Measurements from ENCODE around the gene PACS2.

PACS2 gene

GRCh38 chr14:105417690-105418121 is 103.2 kb downstream of the PACS2 start:
- POLR2A ChIA-PET = no interaction called here
- no peak overlapping the region for H3K4me3 ChIP-seq (ENCODE audit: low read depth, low read length)
- DNase-seq (ENCODE audit: low read depth, low spot score) = no peak
- CTCF ChIA-PET = interaction anchor here (1.8 to 1.9 kb wide), 2 partner anchors 63 to 72 kb away, joined by 6 to 7 read pairs; no protein-coding TSS in a partner anchor
- TF ChIP-seq CTCF (IDR thresholded peaks at IDR 0.05; ENCODE audit: insufficient read depth, low read length, missing control alignments) = no peak

GRCh38 chr14:105418269-105419194 is 104.0 kb downstream of the PACS2 start:
- peak overlapping the region; percentile 72 for H3K4me3 ChIP-seq (ENCODE audit: low read depth, low read length)
- CTCF ChIA-PET = interaction anchor here (1.8 to 1.9 kb wide), 2 partner anchors 62 to 71 kb away, joined by 6 to 7 read pairs; no protein-coding TSS in a partner anchor
- POLR2A ChIA-PET = no interaction called here
- DNase-seq (ENCODE audit: low read depth, low spot score) = no peak
- TF ChIP-seq CTCF (IDR thresholded peaks at IDR 0.05; ENCODE audit: insufficient read depth, low read length, missing control alignments) = no peak

- H3K4me3 ChIP-seq (ENCODE audit: low read depth, low read length) = peak within 1 kb of the TSS; percentile 72
- ChIA-PET POLR2A (no interaction called here), CTCF (interaction anchor here (1.8 kb wide), 1 partner anchor 61 kb away, joined by 6 read pairs; no protein-coding TSS in a partner anchor)
- TF ChIP-seq CTCF (IDR thresholded peaks at IDR 0.05; ENCODE audit: insufficient read depth, low read length, missing control alignments) = no peak
- DNase-seq (ENCODE audit: low read depth, low spot score) = no peak
Measured at GRCh38 chr14:105419195-105420091, 104.9 kb downstream of the PACS2 start, which contains the start of gene MTA1. Gene MTA1 (plus strand): TSS chr14:105419827. CDS start chr14:105420036, 209 bp downstream.

GRCh38 chr14:105420101-105420973 is 105.8 kb downstream of the PACS2 start:
- POLR2A ChIA-PET = no interaction called here
- DNase-seq (ENCODE audit: low read depth, low spot score) = no peak
- CTCF ChIA-PET = interaction anchor here (0.5 to 1.5 kb wide), 2 partner anchors 59 to 69 kb away, joined by 3 to 6 read pairs; no protein-coding TSS in a partner anchor
- H3K4me3 ChIP-seq (ENCODE audit: low read depth, low read length) = peak overlapping the region; percentile 72
- no peak for TF ChIP-seq CTCF (IDR thresholded peaks at IDR 0.05; ENCODE audit: insufficient read depth, low read length, missing control alignments)

GRCh38 chr14:105420974-105421674 is 106.6 kb downstream of the PACS2 start:
- DNase-seq (ENCODE audit: low read depth, low spot score) = no peak
- ChIA-PET POLR2A (interaction anchor here (0.6 kb wide), 1 partner anchor 18 kb away, joined by 3 read pairs; no protein-coding TSS in a partner anchor), CTCF (interaction anchor here (1.5 kb wide), 1 partner anchor 69 kb away, joined by 6 read pairs; no protein-coding TSS in a partner anchor)
- peak overlapping the region; percentile 72 for H3K4me3 ChIP-seq (ENCODE audit: low read depth, low read length)
- TF ChIP-seq CTCF (IDR thresholded peaks at IDR 0.05; ENCODE audit: insufficient read depth, low read length, missing control alignments) = no peak
